HG02588 (cell line): ENCODE results near the gene ARL8B.

ENCODE experiments used
- ATAC-seq: cut with Tn5 transposase; IDR thresholded peaks from one replicate; pipeline ENCODE4 v1.9.1; 2021; ENCODE audit warnings: mild to moderate bottlenecking, moderate library complexity; ENCODE audit not compliant: unreplicated experiment

The ARL8B gene

DNA sequence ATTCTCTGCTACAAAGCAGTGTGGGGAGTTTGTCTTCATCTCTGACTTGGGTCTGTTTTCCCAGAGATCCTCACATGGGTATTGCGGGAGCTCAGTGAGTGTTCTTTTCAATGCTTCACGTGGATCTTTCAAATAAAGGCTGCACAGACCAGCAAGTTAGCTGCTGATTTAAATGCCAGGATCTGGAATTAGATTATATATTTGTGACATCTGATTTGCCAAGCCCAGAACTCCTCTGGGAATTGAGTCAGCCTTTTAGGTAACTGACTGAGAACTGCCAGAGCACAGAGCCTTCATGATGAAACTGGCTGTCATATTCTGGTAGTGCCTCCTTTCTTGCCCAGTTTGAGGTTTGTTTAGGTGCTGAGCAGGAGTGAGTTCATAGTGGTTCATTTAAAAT is 80.1 kb downstream of the ARL8B start:
- ATAC-seq, result no peak

DNA sequence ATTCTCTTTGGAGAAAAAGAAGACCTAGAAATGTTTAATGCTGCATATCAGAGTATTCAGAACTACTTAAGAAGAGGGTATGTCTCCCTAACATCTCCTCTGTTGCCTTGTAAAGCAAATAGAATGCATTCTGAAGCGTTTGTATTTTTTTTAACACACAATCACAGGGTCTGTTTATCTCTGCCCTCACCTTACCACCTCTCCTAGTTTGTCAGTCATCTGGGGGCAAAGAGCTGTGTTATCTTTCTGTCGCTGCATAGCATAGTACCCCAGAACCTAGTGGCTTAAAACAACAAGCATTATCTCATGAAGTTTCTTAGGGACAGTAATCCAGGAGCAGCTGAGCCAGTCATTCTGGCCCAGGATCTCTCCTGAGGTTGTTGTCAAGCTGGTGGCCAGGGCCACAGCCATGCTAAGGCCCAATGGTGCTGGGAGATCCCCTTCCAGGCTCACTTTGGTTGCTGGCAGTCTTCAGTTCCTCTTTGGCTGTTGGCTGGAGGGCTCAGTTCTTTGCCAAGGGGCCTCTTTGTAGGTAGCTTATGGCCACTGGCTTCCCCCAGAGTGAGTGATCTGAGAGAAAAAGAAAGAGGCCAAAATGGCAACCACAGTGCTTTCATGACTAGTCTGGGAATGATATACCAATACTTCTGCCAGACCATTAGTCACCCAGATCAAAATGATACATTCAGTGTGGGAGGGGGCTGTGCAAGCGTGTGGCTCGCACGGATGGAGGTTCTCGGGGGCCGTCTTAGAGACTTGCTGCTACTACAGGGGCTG is 83.3 kb downstream of the ARL8B start:
- peak; percentile 99 for ATAC-seq

DNA sequence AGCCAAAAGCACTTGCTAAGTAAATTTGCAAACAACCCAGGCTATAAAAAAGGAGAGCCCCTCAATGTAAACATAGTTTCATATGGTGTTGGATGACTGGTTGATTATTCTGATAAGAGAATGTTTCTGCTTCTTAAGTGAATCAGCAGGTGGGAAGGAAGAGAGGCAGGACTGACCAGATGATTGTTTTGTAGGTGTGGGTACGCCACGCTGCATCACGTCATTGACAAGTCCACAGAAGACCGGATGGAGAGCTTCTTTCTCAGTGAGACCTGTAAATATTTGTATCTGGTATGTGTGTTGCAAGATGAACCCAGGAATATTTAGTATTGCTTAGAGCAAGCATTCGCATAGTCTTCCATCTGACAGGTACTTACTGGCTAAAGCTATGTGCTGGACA is 88.8 kb downstream of the ARL8B start:
- ATAC-seq, result no peak

DNA sequence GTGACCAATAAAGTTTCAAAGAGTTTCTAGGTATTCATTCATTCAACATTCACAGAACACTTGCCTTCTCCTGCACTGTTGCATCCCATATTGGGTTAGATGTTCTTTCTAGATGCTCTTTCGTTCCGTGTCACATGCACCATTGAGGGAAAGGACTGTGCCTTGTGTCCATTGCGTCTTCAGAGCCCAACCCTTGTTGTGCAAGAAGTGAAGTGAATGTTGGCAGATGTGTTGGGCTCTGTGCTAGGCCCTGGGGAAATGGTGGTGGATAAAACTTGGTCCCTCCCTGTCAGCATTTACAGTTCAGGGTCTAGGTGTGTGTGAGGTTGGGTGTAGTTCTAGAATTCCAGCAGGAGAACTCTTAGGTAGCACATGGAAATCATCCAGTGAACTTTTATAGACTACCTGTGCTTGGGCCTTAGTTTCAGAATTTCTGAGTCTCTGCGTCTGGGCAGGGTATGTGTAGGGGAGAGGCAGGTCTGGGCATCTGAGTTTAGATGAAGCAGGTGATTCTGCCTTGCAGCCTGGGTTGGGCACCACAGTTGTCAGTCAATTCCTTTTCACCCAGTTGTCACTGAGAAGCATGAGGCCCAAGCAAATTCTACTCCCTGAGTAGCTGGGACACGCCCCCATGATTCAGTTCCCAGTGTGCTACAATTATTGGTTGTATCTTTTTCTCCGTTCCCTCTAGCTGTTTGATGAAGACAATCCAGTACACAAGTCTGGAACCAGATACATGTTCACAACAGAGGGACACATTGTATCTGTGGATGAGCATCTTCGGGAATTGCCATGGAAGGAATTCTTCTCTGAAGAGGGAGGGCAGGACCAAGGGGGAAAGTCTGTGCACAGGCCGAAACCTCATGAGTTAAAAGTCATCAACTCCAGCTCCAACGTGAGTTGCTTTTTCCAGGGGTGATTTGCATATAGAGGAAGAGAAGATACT is 90.8 kb downstream of the ARL8B start:
- no peak for ATAC-seq

DNA sequence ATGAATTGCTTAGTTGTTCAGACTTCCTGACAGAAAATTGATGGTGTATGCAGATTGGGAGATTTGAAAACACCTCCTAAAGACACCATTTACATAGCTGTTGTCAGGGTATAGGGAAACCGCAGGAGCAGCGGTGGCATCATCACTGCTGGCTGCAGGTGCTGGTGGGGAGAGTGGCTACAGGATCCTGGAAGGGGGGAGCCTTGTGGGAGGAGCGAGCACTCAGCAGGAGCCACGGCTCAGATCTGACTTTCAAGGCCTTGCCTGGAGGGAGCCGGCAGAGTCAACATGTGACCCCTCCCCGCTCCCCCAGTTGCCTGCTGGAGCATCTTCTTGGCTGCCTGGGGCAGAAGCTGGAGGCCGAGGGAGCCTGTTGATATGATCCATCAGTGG is 91.5 kb downstream of the ARL8B start:
- ATAC-seq, result no peak

GRCh38 chr3:5214352-5214751 is 92.3 kb downstream of the ARL8B start:
- no peak for ATAC-seq

GRCh38 chr3:5217824-5218595 is 95.9 kb downstream of the ARL8B start:
- no peak for ATAC-seq

DNA sequence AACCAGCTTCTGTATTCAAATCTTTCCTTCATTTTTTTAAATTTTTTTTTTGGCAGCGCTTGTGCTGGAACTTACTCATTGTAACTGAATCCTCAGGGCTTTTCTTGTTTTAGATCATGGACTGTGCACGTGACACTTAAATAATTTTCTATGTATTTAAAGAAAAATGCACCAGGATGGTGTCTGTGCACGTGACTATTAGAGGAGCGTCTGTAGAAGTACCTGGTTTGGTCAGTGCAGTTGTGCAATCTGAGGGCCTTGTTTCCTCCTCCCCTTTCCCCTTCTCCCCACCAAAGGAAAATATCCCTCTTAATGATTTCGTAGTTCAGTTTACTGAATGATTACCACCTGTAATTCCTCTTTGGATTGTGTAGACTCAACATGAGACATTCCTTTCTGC is 96.7 kb downstream of the ARL8B start:
- no peak for ATAC-seq

DNA sequence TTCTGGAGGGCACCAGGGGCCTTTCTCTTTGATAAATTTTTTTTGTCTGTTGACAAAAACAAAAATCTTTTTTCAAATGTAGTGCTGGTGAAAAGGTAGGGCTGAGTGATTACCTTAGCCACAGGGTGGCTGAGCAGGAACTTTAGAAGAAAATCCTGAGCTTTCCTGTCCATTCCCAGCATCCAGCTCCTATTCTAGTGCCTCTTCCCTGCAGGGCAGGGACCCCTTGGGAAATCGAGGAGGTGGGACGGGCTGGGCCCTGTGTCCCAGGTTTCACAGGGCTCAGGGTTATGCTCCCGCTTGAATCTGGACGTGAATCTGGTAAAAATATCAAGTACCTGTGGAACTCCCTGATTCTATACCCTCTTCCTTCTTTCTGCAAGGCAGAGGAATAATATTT is 97.1 kb downstream of the ARL8B start:
- no peak for ATAC-seq

DNA sequence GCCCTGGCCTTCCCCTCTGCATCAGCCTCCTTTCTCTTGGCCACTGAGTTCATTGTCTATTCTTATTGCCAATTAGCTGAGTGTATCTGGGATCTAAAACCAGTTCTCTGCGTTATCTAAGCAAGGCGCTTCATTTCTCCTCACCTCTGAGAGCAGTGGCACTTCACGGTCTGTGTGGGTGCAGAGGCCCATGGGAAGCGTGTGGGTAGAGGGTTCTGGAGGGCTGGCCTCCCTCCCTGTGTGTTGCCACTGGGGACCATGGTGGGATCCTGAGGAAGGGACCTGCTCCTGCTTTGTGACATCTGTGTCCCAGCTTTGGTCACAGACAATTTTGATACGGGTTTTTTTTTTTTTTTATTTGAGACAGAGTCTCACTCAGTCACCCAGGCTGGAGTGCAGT is 98.1 kb downstream of the ARL8B start:
- no peak for ATAC-seq

DNA sequence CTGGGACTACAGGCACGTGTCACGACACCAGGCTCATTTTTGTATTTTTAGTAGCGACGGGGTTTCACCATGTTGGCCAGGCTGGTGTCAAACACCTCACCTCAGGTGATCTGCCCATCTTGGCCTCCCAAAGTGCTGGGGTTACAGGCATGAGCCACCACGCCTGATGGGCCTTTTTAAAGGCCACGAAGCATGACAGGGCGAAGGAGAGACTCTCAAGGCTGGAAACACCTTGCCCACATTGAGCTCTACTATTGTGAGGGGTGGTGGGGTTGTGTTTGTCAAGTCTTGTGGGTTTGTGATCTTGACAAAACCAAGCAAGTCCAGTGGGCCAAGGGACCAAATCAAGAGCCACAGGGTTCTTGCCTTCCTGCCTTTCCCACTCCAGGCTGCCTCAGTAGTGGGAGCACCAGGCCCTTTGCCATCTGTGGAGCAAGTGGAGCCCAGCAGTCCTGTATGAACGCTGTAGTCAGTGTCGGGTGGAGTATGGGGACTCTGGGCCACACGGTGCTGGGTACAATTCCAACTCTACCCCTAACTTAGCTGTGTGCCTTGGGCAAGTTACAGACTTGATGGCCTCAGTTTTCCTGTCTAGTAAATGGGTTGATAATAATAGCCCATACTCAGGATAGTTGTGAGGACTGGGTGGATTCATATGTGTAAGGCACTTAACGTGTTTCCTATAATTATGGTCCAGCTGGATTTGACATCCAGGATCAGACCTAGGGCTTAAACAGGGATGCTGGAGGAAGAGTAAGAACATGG is 98.8 kb downstream of the ARL8B start:
- no peak for ATAC-seq

- no peak for ATAC-seq
Observed at GRCh38 chr3:5221701-5222100, 99.6 kb downstream of the ARL8B start.

DNA sequence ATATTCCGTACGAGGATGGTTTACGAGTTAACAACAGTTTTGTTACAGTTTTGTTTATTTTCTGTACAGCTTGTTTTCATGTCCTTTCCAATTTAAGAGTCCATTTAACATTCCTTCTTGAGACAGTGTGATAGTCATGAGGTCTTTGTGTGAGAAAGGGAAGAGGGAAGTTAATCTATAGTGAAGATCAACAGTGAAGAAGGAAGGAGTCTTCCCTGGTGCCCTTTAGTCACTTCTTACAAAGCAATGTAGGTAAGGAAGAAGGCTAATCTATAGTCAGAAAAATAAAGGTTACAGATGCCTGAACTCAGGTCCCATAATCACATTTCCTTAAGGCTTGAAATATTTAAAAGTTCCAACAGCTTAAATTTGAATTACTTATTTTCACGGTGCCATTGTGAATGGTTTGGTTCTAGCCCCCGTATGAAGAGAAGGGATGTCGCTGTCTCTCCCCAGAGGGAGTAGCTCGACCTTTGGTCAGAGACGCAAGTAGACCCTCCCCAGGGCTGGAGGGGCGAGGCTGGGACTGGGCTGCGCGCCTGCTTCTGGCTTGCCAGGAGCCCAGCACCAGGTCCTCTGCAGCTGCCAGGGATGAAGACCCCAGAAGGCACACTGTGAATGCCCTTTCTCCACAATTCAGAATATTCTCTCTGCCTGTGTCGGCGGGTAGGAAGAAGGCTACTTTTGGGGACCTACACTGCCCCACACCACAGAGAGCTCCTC is 100.4 kb downstream of the ARL8B start:
- ATAC-seq, result no peak

DNA sequence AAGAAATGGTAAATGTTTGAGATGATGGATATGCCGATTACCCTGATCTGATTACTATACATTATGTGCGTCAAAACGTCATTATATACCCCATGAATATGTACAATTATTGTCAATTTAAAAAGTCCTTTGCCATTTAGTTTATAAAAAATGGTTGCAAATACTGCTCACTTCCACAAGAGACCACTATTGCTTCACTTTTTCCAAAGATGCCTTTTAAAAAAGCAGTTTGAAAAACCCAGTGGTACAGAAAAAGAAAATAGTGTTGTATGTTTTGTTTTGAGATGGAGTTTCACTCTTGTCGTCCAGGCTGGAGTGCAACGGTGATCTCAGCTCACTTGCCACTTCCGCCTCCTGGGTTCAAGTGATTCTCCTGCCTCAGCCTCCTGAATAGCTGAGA is 104.7 kb downstream of the ARL8B start:
- ATAC-seq, result no peak

GRCh38 chr3:5227812-5228211 is 105.7 kb downstream of the ARL8B start:
- no peak for ATAC-seq

- no peak for ATAC-seq
Observed at GRCh38 chr3:5229414-5229813, 107.3 kb downstream of the ARL8B start.
